Activated naive CD8-positive, alpha-beta T cell treated with anti-CD3 and anti-CD28 coated beads, Interleukin-2, amount 50 U/mL, for 24 hours (primary cell): Measurements from ENCODE around the gene LETM1.
"Not testable (repeated sequence)": the region's sequence is repeated elsewhere in the genome, so short reads cannot be mapped to it uniquely, and the experiment has no call there.

ENCODE experiments used
- ATAC-seq: fragments of 150-1000 bp; cut with Tn5 transposase; one replicate; pipeline ENCODE4 v1.10.0; 2021
- DNase-seq: peaks from one replicate; pipeline ENCODE4 v3.0.0; 2021
- H3K27ac Mint-ChIP-seq: one replicate; pipeline ENCODE4 v1.8.0; 2021; ENCODE audit warnings: mild to moderate bottlenecking, mixed read lengths
- H3K27me3 Mint-ChIP-seq: one replicate; pipeline ENCODE4 v1.8.0; 2021; ENCODE audit warnings: mixed read lengths
- H3K36me3 Mint-ChIP-seq: one replicate; pipeline ENCODE4 v1.8.0; 2021; ENCODE audit warnings: low read depth, mixed read lengths
- H3K4me1 Mint-ChIP-seq: one replicate; pipeline ENCODE4 v1.8.0; 2021; ENCODE audit warnings: mixed read lengths
- H3K4me3 Mint-ChIP-seq: one replicate; pipeline ENCODE4 v1.8.0; 2021; ENCODE audit warnings: mild to moderate bottlenecking, moderate library complexity, mixed read lengths
- H3K9me3 Mint-ChIP-seq: one replicate; pipeline ENCODE4 v1.8.0; 2021; ENCODE audit warnings: mixed read lengths

LETM1 gene

DNA sequence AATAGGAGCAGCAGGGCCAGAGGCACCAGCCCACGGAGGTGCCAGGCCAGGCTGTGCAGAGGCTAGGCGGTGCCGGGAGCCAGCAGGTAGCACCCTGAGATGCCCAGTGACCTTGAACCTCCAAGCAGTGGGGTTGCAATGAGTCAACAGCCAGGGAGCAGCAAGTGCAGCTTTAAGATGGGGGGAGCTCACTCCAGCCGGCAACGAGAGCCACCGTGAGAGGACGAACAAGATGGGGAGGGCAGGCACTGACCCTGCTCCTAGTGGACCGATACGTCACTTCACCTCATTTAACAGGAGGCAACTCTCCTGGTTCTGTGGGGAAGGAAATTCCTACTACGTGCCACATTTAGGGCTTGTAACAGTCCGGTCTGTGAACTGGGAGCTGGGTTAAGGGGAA lies 4.8 kb downstream of the LETM1 start:
- Mint-ChIP-seq H3K27ac (no peak overlapping the region), H3K4me3 (no peak overlapping the region), H3K9me3 (no peaks in the 10 kb centered on the region), H3K27me3 (no peaks in the 10 kb centered on the region), H3K4me1 (peaks cover 39% of the 10 kb centered on the region), H3K36me3 (peaks cover 26% of the 10 kb centered on the region)
- DNase-seq (no peak), ATAC-seq (no peak)

DNA sequence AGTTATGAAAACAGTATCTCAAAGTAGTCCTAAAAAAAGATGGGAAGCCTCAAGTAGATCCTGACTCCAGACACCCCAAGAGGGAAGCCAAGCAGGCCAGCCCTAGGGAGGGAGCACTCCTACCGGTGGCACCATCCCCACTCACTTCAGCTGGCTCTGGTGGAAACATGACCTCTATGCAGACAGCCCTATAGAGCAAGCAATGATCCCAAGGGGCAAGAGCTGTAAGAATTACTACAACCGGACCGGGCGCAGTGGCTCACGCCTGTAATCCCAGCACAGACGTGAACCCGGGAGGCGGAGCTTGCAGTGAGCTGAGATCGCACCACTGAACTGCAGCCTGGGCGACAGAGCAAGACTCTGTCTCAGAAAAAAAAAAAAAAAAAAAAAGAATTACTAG lies 5.7 kb downstream of the LETM1 start:
- Mint-ChIP-seq H3K4me1 (peaks cover 39% of the 10 kb centered on the region), H3K27me3 (no peaks in the 10 kb centered on the region), H3K27ac (no peak overlapping the region), H3K36me3 (peaks cover 26% of the 10 kb centered on the region), H3K9me3 (no peaks in the 10 kb centered on the region), H3K4me3 (no peak overlapping the region)
- DNase-seq (no peak), ATAC-seq (no peak)

DNA sequence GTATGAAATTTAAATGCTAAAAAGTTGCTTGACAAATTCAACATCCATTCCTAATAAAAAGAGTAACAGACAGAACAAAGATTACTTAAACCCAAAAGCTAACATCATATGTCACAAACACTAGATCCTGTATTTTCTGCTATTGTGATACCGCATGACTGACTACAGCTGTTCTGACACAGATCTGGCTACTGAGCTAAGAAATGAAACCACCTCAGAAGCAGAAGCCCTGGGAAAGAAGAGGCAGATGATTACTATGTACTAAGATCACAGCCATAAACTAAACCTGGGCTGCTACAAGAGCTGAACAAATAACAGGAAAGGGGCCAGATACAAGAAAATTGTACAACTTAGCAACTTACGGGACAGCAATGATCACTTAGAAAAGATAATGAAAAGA lies 9.4 kb downstream of the LETM1 start:
- Mint-ChIP-seq H3K27ac (no peak overlapping the region), H3K27me3 (no peaks in the 10 kb centered on the region), H3K36me3 (peaks cover 34% of the 10 kb centered on the region), H3K4me3 (no peak overlapping the region), H3K4me1 (peaks cover 7% of the 10 kb centered on the region), H3K9me3 (no peaks in the 10 kb centered on the region)
- no peak for ATAC-seq
- DNase-seq: no peak

DNA sequence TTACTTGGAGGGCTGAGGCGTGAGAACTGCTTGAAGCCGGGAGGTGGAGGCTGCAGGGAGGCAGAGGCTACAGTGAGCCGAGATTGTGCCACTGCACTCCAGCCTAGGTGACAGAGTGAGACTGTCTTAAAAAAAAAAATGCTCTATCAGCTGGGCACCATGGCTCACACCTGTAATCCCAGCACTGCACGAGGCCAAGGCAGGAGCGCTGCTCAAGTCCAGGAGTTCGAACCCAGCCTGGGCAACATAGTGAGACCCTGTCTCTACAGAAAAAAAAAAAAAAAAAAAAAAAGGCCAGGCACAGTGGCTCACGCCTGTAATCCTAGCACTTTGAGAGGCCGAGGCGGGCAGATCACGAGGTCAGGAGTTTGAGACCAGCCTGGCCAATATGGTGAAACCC lies 11.3 kb downstream of the LETM1 start:
- DNase-seq, H3K4me1 Mint-ChIP-seq, H3K27ac Mint-ChIP-seq, ATAC-seq, H3K9me3 Mint-ChIP-seq, H3K4me3 Mint-ChIP-seq, H3K27me3 Mint-ChIP-seq: not testable (repeated sequence)
- peaks cover 36% of the 10 kb centered on the region for H3K36me3 Mint-ChIP-seq

DNA sequence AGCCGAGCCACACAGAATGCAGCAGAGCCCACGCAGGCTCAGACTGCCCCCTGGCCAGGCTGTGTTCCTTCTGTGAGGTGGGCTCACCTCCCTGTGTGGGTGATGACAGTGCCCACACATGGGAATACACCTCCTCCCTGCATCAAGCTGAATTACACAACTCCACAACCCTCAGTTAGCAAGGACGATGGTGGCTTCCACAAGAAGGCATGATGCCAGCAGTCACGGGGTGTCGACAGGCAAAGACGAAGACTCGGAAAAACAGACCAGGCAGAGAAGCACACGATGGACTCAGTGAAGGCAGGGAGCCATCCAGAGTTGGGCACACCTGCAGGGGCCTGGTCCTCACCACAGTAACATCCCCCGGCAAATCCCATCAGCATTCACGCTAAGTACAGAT lies 12.1 kb downstream of the LETM1 start:
- Mint-ChIP-seq H3K27me3 (no peaks in the 10 kb centered on the region), H3K27ac (no peak overlapping the region), H3K4me1 (no peaks in the 10 kb centered on the region), H3K9me3 (no peaks in the 10 kb centered on the region), H3K4me3 (no peak overlapping the region), H3K36me3 (peaks cover 42% of the 10 kb centered on the region)
- DNase-seq (no peak), ATAC-seq (no peak)

DNA sequence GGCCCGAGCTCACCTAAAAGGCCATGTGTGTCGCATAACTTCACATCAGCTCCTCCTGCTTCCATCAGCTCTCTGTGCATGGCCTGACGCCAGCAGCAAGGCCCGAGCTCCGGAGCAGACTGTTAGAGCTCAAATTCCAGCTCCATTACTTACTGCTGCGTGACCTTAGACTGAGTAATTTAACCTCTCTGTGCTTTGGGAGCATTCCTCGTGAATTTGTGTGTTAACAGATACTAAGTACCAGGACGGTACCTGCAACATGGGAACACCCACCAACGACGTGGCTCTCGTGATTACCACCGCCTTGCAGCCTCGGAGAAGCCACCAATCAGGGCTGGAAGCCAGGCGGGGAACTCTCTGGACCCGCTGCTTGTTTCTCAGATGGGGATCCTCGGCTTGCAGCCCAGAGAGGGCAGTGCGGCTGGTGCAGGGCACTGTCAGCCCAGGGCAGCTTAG lies 12.9 kb downstream of the LETM1 start:
- no peaks in the 10 kb centered on the region for H3K27me3 Mint-ChIP-seq
- DNase-seq (no peak), ATAC-seq (no peak)
- no peak overlapping the region for H3K27ac Mint-ChIP-seq
- no peaks in the 10 kb centered on the region for H3K4me1 Mint-ChIP-seq
- no peak overlapping the region for H3K4me3 Mint-ChIP-seq
- H3K36me3 Mint-ChIP-seq: peaks cover 40% of the 10 kb centered on the region
- H3K9me3 Mint-ChIP-seq: no peaks in the 10 kb centered on the region

DNA sequence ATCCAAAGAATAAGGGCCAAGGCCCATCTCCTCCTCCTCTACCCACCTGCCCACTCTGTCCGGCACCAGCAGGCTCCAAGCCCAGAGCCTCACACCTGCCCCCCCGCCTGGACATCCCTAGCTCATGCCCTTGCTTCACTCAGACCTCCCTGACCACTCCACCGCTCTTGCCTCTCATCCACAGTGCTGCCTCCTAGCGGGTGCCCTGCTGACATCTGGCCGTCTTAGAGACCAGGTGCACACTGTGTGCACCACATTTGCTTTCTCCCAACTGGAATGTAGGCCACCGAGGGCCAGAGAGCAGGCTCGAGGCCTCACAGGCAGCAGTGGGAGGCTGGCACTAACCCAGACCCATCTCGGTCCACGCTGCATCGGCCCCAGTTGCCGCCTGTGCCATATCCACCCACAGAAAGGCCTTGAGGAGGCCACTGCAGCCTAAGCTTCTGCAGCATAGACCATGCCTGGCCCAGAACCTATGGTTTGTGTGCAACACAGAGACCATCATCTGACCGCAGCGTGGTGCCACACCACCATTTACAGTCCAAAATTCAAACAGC lies 13.5 kb downstream of the LETM1 start:
- no peak overlapping the region for H3K27ac Mint-ChIP-seq
- H3K9me3 Mint-ChIP-seq: no peaks in the 10 kb centered on the region
- DNase-seq: no peak
- no peaks in the 10 kb centered on the region for H3K27me3 Mint-ChIP-seq
- no peak overlapping the region for H3K4me3 Mint-ChIP-seq
- H3K36me3 Mint-ChIP-seq: peaks cover 40% of the 10 kb centered on the region
- H3K4me1 Mint-ChIP-seq: no peaks in the 10 kb centered on the region
- ATAC-seq: no peak

DNA sequence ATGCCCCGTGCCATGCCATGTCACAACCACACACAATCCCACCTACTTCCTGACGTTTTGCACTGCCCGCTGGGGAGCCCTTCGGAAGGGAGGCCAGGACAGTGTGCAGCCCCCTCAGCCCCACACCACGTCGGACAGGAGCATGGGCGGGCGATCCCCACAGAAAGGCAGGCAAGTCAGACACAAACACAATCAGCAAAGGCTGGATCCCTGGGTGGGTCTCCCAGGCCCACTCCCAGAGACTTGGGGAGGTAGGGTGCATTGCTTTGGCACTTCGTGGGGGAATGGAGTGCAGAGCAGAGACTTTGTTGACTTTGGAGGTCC lies 14.1 kb downstream of the LETM1 start:
- Mint-ChIP-seq H3K4me3 (no peak overlapping the region), H3K27me3 (no peaks in the 10 kb centered on the region), H3K27ac (no peak overlapping the region), H3K4me1 (no peaks in the 10 kb centered on the region), H3K36me3 (peaks cover 39% of the 10 kb centered on the region), H3K9me3 (no peaks in the 10 kb centered on the region)
- ATAC-seq (no peak), DNase-seq (no peak)

DNA sequence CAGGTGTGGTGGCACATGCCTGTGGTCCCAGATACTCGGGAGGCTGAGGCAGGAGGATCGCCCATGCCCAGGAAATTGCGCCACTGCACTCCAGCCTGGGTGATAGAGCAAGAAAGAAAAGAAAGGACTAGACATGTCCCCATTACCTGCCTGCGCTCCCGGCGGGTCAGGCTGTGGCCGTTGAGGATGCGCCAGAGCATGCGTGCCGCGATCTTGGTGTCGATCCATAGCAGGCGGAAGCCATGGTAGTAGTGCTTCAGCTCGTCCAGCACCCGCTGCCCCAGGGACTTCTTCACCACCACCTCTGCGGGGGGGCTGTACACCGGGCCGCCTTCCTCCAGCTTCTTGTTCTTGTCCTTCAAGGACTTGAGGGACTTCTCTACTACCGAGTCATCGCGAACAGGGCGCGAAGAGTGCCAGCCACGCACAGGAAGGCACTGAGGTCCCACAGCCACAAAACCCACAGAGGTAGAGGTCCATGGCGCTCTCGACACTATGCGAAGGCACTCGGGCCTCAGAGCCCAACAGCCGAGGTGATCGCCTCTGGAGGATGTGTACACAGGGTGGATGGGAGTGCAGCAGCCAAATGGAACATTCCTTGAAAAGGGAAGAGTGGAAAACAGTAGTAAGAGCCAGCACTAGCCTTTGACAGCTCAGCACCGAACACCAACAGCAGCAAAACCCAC lies 14.6 kb downstream of the LETM1 start:
- H3K36me3 Mint-ChIP-seq: peaks cover 36% of the 10 kb centered on the region

DNA sequence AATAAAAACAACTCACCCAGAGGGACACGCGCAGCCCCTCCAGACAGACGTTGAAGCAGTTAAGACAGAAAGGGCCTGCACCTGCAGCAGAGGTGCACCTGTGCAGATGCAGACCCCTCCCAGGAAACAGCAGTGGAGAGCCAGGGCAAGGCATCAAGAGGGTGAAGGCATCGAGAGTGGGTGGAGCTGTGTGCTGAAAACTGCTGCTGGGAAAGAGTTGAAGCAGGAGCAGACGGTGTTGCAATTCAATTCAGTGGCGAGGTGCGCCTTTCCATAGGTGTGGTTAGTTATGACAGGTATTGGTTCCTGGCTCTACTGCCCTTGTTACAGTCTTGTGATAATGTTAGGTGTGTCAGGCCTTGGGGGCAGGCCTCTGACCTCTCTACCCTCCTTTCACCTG lies 16.7 kb downstream of the LETM1 start:
- Mint-ChIP-seq H3K4me1 (peaks cover 3% of the 10 kb centered on the region), H3K27ac (no peak overlapping the region), H3K4me3 (no peak overlapping the region), H3K9me3 (no peaks in the 10 kb centered on the region), H3K27me3 (no peaks in the 10 kb centered on the region), H3K36me3 (peaks cover 43% of the 10 kb centered on the region)
- no peak for ATAC-seq
- DNase-seq: no peak

More for the DNA sequence above, 14.6 kb downstream of the LETM1 start:
- no peaks in the 10 kb centered on the region for H3K9me3 Mint-ChIP-seq
- DNase-seq: no peak
- H3K27ac Mint-ChIP-seq: no peak overlapping the region
- no peaks in the 10 kb centered on the region for H3K4me1 Mint-ChIP-seq
- H3K4me3 Mint-ChIP-seq: no peak overlapping the region
- ATAC-seq: no peak
- H3K27me3 Mint-ChIP-seq: no peaks in the 10 kb centered on the region

DNA sequence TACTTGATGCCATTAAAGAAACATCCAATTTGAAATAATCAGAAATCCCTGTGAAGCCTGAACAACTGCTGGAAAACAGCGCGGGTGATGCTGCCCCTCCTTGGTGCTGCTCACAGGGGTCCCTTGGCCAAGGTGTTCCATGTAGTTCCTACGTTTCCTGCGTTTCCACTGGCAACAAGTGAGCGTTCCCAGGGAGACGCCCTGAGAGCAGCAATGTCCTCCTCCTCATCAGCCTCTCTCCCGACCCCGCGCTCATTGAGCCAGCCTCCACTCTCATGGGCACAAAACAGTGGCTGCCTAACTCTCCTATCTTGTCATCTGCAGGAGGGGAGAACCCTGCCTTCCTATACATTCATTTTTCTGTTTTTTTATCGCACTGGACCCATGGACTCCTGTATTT lies 18.9 kb downstream of the LETM1 start:
- H3K4me1 Mint-ChIP-seq: peaks cover 8% of the 10 kb centered on the region
- no peaks in the 10 kb centered on the region for H3K9me3 Mint-ChIP-seq
- H3K27ac Mint-ChIP-seq: no peak overlapping the region
- no peak overlapping the region for H3K4me3 Mint-ChIP-seq
- H3K27me3 Mint-ChIP-seq: no peaks in the 10 kb centered on the region
- peaks cover 38% of the 10 kb centered on the region for H3K36me3 Mint-ChIP-seq
- DNase-seq (no peak), ATAC-seq (no peak)

DNA sequence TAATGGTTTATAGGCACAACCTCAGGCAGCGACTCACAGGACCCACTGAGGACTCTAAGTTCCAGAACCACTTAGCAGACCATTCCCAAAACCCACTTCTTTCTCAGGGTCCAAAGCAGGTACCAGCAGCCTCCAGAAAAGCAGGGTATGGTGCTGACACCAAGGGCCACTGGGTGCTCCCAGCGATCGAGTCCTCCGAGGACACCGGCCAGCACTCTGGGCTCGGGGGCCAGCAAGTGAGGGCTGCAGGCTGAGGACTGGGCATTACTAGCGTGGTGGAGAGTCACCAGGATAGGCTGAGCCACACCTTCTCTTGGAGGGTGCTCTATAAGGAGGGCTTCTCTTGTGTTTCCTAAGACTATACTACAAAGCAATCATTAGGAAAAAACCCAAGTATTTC lies 19.3 kb downstream of the LETM1 start:
- Mint-ChIP-seq H3K36me3 (peaks cover 40% of the 10 kb centered on the region), H3K4me3 (no peak overlapping the region), H3K27ac (no peak overlapping the region), H3K27me3 (no peaks in the 10 kb centered on the region), H3K4me1 (peaks cover 8% of the 10 kb centered on the region), H3K9me3 (no peaks in the 10 kb centered on the region)
- no peak for DNase-seq
- ATAC-seq: no peak

DNA sequence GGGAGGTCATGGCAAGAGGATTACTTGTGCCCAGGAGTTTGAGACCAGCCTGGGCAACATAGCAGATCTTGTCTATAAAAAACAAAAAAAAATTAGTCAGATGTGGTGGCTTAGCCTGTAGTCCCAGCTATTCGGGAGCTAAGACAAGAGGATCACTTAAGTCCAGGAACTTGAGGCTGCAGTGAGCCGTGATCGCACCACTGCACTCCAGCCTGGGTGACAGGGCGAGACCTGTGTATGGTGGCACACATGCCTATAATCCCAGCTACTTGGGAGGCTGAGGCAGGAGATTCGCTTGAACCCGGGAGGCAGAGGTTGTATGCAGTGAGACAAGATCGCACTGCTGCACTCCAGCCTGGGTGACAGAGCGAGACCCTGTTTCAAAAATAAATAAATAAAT lies 20.1 kb downstream of the LETM1 start:
- not testable (repeated sequence) for DNase-seq, H3K27ac Mint-ChIP-seq, H3K4me3 Mint-ChIP-seq, H3K27me3 Mint-ChIP-seq, H3K4me1 Mint-ChIP-seq, H3K9me3 Mint-ChIP-seq, ATAC-seq
- H3K36me3 Mint-ChIP-seq: peaks cover 38% of the 10 kb centered on the region

DNA sequence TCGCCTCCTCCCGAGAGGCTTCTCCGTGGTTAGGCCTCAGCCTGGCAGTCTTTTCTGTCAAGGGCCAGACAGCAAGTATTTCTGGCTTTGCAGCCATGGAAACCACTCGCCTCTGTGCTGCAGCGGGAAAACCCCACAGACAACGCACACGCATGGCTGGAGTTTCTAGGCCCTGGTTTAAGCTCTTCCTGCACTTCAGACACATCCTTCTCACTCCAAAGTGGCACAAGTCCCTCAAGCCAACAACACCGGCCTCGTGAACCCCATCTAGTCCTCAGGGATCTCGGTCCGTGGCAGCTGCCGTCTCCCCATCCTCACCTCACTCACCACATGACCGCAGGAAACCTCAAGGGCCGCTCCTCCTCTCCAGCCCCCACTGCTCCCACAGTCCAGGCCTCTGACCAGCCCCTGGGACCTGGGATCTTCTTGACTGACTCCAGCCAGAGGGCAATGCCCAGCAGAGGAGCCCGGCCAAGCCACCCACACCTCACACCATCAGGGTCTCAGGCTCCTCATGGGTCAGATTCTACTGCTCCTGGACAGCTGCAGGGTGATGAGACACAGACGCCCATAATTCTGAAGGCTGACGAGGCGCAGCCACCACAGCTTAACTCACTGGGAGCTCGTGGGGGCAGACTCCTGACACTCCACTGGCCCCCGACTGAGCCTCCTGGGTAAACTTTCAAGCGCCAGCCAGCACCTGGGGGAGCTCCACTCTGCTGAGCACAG lies 21.7 kb downstream of the LETM1 start:
- Mint-ChIP-seq H3K4me3 (no peak overlapping the region), H3K36me3 (peaks cover 42% of the 10 kb centered on the region), H3K4me1 (peaks cover 8% of the 10 kb centered on the region), H3K27ac (peak overlapping the region; percentile 80), H3K27me3 (no peaks in the 10 kb centered on the region), H3K9me3 (no peaks in the 10 kb centered on the region)
- ATAC-seq: peak; percentile 53
- DNase-seq: no peak

DNA sequence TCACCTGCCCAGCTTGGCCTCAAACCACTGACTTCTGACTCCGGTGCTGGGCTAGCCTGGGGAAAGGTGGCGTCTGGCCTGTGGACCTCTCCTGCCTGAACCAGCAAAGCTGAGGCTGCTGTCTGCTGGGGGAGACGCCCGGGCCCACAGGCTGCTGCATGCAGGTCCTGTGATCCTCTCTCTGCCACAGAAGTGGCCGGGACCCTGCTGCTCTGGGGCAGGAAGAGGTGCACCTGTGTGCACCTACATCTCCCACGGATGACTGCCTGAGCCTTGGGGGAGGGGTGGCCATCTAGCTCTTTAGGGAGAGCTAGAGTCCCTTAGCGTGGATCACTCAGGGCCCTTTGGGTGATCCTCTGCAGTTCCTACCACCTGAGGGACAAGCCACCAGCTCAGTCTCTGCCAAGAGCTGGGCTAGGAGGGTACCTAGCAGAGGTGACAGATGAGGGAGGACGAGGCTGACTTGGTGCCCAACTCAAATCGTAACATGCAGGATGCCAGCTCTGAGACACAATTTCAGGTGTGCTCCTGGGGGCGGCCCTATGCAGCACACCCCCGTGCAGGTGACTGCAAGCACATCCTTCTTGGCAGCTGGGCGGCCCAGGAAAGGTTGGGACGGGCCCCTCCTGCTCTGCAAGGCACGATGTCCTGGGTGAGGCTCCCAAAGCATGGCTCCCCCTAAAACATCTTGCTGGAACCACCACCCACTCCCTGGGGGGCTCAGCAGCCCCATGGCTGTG lies 22.5 kb downstream of the LETM1 start:
- Mint-ChIP-seq H3K9me3 (no peaks in the 10 kb centered on the region), H3K4me3 (no peak overlapping the region), H3K27ac (no peak overlapping the region), H3K27me3 (no peaks in the 10 kb centered on the region), H3K36me3 (peaks cover 38% of the 10 kb centered on the region), H3K4me1 (peaks cover 8% of the 10 kb centered on the region)
- DNase-seq (no peak), ATAC-seq (peak; percentile 6)
